ENCODE measurements around the gene PLEKHA8.

- no peak for TF ChIP-seq POLR2A (IDR thresholded peaks at IDR 0.05)
- TF ChIP-seq, protein P1, sequence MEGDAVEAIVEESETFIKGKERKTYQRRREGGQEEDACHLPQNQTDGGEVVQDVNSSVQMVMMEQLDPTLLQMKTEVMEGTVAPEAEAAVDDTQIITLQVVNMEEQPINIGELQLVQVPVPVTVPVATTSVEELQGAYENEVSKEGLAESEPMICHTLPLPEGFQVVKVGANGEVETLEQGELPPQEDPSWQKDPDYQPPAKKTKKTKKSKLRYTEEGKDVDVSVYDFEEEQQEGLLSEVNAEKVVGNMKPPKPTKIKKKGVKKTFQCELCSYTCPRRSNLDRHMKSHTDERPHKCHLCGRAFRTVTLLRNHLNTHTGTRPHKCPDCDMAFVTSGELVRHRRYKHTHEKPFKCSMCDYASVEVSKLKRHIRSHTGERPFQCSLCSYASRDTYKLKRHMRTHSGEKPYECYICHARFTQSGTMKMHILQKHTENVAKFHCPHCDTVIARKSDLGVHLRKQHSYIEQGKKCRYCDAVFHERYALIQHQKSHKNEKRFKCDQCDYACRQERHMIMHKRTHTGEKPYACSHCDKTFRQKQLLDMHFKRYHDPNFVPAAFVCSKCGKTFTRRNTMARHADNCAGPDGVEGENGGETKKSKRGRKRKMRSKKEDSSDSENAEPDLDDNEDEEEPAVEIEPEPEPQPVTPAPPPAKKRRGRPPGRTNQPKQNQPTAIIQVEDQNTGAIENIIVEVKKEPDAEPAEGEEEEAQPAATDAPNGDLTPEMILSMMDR (IDR thresholded peaks at IDR 0.05): no peak
Observed at GRCh38 chr7:30018451-30018850, 9.8 kb upstream of the PLEKHA8 start.

Data from suprapubic skin (tissue), 3 donors.